HS-5 (cell line): ENCODE measurements around the gene ZNF30.
"Not testable (repeated sequence)": the region's sequence is repeated elsewhere in the genome, so short reads cannot be mapped to it uniquely, and the experiment has no call there.

Experiments used
- DNase-seq: peaks from one replicate; pipeline ENCODE4 v3.0.0-alpha.2; 2012; ENCODE audit warnings: low read depth

ZNF30 gene

DNA sequence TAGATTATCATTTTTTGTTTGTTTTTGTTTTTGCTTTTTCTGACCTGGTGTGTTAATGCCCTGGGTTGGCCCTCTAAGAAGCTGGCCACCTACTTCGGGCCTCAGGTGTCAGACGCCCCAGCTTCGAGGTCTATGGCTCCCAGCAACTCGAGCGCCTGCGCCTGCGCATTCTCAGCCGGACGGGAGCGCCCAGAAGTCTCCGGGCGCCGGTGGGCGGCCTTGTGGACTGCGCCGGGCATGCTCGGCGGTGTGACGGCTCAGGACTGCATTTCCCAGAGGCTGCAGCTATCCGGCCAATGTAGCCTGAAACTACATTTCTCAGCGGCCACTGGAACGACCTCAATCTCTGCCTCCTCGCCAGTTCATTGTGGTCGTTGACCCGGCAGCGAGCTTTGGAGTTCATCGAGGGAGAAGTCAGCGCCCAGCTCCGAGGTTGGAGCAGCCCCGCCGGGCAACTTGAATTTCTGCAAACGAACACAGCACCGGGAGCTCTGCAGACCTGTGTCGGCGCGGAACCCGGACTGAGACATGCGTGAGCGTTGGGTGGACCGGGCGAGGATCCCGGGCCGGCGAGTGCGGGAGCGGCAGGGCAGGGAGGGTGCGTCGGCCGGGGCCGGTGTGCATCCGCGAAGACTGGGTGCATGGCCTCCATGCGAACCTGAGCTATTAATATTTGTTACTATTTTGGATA, at the start of gene ZNF30:
ZNF30 (plus strand) TSS at position 219 of the 691 bp plus-strand sequence. CDS start 3,045 bp downstream, outside the sequence.
- peak; percentile 61 for DNase-seq

DNA sequence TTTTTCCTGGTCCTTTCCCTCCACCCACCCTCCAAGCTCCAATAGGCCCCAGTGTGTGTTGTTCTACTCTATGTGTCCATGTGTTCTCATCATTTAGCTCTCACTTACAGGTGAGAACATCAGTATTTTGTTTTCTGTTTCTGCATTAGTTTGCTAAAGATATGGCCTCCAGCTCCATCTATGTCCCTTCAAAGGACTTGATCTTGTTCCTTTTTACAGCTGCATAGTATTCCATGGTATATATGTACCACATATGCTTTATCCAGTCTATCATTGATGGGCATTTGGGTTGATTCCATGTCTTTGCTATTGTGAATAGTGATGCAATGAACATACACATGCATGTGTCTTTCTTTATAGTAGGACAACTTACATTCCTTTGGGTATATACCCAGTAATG, 47.1 kb upstream of the ZNF30 start:
- no peak for DNase-seq

DNA sequence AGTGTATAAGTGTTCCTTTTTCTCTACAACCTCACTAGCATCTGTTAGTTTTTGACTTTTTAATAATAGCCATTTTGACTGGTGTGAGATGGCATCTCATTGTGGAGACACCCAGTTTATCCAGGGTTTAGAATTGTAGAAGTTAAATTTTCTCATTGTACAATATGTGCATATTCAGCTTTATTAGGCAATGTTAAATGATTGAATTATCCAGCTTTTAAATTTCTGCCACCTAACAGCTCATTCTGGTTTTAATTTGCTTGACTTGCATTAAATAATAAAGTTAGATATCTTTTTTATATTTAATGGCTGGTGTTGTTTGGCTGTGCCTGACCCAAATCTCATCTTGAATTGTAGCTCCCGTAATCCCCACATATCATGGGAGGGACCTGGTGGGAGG, 46.7 kb upstream of the ZNF30 start:
- no peak for DNase-seq

DNA sequence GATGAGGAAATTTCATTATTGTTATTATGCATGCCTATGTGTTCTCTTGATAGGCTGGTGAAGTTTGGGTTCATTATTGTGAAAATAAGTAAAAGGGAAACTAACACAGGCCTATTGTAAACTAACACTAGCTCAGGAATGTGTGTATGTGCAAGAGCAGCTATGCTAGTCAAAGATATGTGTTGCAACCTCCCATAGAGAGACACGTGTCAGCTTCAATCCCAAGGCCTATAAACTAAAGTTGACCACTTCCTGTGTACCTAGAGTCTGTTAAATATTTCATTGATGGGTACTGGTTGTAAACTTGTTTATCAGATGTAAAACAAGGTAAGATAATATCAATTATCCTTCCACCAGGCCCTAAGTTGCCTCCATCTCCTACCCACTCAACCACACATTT, 44.7 kb upstream of the ZNF30 start:
- no peak for DNase-seq

DNA sequence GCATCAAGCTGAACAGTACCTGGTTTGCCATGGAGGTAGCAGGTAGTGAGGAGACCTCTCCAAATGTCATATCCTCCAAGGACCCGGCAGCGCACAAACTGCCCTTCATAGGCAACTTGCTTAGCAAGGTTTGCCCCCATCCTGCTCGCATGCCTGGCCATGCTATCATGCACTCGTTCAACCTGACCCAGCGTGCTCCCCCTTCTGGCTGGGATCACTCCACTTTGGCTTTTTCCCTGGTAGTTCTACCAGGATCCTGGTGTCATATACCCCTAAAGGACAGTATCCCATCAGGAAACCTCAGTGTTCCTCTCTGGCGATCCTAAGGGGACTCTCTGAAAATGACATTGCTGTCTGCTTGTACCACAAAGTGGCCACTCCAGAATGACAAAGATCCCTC, 38.6 kb upstream of the ZNF30 start:
- DNase-seq = no peak

DNA sequence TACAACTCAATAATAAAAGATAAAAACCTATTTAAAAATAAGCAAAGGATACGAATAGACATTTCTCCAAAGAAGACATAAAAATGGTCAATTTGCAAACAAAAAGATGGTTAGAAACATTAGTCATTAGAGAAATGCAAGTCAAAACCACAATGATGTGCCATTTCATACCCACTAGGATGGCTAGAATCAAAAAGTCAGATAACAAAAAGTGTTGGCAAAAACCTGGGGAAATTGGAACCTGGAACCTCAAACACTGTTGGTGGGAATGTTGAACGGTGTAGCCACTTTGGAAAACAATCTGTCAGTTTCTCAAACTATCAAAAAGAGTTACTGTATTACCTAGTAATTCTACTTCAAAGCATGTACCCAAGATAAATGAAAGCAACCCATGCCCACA, 26.5 kb upstream of the ZNF30 start:
- DNase-seq = no peak

DNA sequence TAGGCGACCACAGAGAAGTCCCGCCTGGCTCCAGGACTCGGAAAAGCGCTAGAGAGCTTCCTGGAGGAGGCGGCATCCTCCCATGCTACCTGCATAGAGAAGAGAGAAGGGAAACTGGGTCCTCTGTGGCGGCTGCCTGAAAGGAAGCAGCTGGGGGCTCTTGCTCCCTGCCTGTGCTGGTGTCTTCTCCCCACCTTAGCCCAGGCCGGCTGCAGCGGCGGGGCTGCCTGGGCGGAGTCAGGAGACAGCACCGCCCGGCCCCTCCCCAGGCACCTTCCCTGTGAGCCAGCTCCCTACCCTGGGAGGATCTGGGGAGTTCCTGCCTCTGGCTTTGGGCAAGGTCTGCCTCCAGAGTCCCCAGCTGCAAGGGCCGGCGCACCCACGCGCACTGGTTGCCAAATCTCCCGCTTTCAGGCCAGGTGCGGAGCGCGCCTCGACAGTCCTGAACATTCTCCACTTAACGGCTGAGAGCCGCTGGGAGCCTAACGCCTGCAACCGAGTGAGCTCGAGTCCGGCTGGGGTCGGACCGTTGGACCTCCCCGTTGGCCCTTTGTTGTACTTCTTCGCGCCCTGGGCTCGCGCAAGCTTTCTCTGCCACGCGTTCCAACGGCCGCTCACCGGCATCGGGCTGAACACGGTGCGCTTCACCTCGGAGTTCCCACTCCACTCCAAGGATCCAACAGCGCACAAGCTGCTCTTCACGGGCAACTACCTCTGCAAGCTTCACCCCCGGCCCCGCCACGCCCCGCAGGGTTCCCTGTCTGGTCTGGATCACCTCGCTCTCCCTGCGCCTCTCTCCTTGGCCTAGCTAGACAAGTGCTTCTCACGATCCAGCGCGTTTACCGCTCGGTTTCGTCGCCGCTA, 21.8 kb upstream of the ZNF30 start:
- no peak for DNase-seq

DNA sequence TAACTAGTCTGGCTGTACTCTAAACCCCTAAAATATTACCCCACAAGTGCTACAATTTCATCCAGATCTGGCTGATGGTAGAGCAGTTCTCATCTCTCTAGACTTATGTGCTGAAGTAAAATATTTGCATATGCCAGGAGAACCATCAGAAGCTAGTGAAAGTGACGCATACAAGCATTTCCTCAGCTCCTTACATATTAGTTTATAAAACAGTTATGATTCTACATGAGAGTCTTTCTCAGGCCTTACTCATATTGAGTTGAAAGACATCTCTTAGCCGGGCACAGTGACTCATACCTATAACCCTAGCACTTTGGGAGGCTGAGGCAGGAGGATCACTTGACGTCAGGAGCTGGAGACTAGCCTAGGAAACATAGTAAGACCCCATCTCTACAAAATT, 15.9 kb upstream of the ZNF30 start:
- DNase-seq = no peak

DNA sequence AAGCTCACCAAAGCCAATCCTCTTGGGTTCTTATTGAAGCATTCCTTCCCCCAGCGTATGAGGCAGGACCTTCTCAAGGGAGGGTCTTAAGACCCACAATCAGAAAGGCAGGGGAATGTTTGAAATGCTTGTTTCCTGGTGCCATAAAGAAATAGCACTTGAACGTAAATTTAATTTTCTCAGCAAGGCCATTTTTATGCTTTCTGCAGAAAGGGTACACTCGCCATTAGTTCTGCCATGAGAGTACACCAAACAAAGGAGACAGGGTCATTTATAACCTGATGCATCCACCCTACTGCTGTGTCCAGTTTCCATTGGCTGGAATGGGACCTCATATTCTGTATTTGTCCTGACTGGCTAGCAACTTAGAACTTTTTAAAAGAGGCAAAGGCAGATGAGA, 9.6 kb upstream of the ZNF30 start:
- not testable (repeated sequence) for DNase-seq

DNA sequence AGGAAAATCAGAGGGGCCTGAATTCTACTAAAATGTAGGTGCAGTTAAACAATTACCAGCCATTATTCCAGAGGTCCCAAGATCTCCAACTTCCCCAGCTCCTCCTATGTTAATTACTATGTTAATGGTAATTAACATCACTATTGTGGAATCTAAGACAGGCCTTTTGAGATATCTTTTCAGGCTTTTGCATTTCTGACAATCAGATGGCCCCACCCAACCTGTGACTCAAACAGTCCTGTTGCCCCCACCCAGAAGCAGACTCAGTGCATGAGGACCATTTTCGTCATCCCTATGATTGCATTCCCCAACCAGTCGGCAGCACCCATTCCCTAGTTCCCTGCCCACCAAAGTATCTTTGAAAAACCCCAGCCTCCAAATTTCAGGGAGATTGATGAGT, 8.5 kb upstream of the ZNF30 start:
- DNase-seq = no peak

DNA sequence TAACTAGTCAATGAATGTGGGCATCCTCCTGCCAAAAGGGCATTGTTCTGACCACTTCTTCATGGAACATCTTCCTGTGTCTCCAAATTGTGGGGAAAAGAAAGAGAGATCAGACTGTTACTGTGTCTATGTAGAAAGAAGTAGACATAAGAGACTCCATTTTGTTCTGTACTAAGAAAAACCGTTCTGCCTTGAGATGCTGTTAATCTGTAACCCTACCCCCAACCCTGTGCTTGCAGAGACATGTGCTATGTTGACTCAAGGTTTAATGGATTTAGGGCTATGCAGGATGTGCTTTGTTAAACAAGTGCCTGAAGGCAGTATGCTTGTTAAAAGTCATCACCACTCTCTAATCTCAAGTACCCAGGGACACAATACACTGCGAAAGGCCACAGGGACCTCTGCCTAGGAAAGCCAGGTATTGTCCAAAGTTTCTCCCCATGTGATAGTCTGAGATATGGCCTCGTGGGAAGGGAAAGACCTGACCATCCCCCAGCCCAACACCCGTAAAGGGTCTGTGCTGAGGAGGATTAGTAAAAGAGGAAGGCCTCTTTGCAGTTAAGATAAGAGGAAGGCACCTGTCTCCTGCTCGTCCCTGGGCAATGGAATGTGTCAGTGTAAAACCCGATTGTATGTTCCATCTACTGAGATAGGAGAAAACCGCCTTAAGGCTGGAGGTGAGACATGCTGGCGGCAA, 6.5 kb upstream of the ZNF30 start:
- not testable (repeated sequence) for DNase-seq

DNA sequence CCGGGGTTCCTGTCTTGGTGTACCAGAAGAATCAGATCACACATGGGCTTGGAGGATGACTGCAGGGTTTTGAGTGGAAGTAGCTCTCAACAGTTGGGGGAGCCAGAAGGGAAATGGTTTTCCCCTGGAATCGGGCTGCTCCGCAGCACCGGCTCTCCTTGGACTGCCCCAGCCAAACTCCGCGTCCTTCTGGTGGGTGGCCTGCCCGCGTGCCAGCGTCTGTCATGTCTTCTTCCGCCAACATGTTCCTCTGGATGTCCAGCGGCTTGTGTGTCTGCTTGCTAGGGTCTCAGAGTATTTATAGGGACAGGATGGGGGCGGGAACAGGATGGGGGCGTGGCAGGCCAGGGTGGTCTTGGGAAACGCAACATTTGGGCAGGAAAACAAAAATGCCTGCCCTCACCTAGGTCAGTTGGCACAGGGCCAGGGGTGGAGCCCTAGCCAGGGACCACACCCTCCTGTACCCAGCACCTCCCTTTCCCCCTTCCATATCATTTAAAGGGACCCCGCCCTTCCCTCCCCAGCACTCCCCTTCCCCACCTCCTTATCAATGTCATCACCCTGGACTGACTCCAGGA, 1.3 kb upstream of the ZNF30 start:
- DNase-seq = no peak

DNA sequence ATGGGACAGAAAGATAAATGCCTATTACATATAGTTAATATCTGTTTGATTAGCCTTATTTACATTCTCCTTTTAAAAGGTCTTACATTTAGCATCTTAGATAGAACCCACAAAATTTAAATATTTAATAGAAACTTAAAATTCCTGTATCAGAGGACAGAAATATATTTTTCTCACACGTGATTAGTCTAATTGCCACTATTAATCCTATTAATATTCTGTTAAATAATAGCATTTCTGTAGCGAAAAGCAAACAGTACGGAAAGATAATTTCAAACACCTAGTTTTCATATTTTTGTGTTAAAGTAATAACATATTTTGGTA, 380 bp upstream of the ZNF30 start:
- no peak for DNase-seq

DNA sequence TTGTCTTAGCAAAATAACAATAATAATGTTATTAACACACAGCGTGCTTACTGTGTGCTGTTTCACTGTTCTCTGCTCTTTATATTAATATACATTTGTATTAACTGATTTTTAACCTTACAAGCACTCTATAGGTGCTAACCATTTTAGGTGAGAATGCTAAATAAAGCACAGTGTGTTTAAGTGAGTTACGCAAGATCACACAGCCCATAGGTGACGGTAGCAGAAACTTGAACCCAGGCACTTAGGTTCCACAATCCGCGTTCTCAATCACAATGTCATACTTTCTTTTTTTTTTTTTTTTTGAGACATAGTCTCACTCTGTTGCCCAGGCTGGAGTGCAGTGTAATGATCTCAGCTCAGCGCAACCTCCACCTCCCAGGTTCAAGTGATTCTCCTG, 5.8 kb downstream of the ZNF30 start:
- DNase-seq = no peak

DNA sequence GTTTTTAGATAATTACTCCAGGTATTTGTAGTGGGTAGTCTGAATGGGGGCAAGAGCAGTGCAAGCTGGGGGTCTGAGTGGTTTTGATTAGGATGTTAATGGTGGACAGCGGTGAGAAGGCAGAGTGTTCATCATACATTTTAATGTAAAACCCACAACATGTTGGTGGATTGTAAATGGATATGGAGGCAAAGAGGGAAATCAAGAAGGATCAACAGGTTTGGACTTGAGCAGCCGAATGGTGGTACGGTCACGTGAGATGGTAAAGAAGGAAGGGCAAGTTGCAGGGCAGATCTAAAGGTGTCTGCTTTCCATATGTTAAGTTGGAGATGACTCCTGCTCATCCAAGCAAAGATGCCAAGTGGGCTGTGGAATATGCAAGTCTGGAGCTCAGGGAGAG, 9.5 kb downstream of the ZNF30 start:
- no peak for DNase-seq

DNA sequence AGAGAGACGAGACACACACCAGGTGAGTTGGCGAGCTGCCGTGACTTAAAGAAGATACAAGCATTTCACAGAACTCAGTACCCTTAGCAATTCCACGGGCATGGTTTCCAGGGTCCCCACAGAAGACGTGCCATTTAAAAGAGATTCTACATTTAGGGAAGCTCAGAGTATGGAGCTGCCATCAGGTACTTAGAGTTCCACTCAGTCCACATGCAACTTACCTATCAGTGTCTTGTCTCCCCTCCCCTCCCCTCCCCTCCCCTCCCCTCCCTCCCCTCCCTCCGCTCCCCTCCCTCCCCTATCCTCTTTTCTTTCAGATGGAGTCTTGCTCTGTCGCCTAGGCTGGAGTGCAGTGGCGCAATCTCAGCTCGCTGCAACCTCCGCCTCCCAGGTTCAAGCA, 12.2 kb downstream of the ZNF30 start:
- no peak for DNase-seq

DNA sequence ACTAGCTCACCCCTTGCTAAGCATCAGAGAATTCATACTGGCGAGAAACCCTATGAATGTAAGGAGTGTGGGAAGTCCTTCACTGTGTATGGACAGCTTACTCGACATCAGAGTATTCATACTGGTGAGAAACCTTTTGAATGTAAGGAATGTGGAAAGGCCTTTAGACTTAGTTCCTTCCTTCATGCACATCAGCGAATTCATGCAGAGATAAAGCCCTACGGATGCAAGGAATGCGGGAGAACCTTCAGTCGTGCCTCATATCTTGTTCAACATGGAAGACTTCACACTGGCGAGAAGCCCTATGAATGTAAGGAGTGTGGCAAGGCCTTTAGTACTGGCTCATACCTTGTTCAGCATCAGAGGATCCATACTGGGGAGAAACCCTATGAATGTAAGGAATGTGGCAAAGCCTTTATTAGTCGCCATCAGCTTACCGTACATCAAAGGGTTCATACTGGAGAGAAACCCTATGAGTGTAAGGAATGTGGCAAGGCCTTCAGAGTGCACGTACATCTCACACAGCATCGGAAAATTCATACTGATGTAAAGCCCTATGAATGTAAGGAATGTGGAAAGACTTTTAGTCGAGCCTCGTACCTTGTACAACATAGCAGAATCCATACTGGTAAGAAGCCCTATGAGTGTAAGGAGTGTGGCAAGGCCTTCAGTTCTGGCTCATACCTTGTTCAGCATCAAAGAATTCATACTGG, 17.3 kb downstream of the ZNF30 start:
- no peak for DNase-seq

DNA sequence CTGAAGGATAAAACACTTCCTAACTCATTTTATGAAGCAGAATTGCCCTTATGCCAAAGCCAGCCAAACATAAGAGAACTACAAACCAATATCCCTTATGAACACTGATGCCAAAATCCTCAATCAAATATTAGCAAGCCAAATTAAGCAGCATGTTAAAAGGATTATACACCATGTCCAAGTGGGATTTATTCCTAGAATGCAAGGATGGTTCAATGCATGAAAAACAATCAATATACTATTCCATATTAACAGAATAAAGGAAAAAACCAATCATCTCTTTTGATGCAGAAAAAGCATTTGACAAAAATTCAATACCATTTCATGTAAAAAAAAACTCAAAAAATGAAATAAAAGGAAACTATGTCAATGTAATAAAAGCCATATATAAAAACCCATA, 26.4 kb downstream of the ZNF30 start:
- no peak for DNase-seq

DNA sequence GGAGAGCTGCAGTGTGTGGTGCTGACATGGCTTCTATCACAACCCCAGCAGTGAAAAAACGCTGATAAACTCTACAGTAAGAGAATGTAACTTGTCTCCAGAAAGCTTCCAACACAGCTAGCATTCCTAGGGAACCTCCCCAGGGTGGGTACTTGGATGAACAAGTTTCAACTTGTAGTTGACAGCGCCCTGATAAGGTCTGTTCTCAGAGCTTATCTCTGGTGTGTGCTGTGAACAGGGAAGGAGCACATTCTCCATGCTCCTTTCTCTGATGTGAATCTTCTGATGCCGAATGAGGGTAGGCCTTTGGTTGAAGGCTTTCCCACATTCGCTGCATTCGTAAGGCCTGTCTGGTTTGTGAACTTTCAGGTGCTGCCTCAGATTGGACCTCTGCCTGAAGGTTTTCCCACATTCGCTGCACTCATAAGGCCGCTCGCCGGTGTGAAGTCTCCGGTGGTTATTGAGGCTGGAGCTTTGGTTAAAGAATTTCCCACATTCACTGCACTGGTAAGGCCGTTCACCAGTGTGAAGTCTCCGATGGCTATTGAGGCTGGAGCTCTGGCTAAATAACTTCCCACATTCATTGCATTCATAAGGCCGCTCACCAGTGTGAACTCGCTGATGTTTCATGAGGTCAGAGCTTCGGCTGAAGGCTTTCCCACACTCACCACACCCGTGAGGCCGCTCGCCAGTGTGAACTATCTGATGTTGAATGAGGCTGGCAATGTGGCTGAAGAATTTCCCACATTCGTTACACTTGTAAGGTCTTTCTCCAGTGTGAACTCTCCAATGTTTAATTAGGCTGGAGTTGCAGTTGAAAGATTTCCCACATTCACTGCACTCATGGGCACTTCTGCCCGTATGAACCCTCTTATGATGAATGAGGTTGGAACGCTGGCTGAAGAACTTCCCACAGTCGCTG, 31.4 kb downstream of the ZNF30 start:
- DNase-seq = no peak

DNA sequence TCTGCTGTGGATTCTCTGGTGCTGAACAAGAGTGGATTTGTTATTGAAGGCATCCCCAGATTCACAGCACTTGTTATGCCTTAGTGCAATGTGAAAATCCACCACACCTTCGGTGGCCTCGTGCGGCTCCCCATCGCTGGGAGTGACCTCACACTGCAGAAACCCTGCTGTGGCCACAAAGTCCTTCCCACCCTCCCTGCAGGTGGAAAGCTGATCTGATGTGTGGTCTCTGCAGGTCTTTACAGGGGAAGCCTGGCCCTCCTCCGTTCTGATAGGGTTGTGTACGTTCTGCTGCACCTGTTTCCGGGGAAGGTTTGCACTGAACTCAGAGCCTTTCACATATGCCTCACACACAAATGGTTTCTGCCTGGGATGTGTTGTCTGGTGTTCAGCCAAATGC, 32.3 kb downstream of the ZNF30 start:
- no peak for DNase-seq
